GM13976 (cell line): Measurements from ENCODE around the gene CAPZB.

Experiments
- DNase-seq: peaks from one replicate; pipeline ENCODE4 v3.0.0; 2012; ENCODE audit warnings: low spot score
- CTCF ChIP-seq: IDR thresholded peaks from 2 replicates; pipeline ENCODE4 v1.5.1; 2012; ENCODE audit warnings: borderline replicate concordance, mild to moderate bottlenecking; ENCODE audit not compliant: insufficient read depth; ENCODE audit errors: extremely low read depth, missing control alignments, control extremely low read depth
- in situ Hi-C: fragments of 300-500 bp; cut with MboI; formaldehyde crosslinking; loops from one replicate; pipeline ENCODE4 v1.12.0; 2022; ENCODE audit warnings: low sequenced_read_pairs, mixed read lengths, inconsistent platforms; ENCODE audit not compliant: unreplicated experiment

Gene CAPZB

GRCh38 chr1:19357299-19357986, 127.9 kb downstream of the CAPZB start:
- DNase-seq: no peak
- no peak for TF ChIP-seq CTCF
- in situ Hi-C loops: no loop called here

- DNase-seq: no peak
- in situ Hi-C loops: no loop called here
- no peak for TF ChIP-seq CTCF
Measured at GRCh38 chr1:19356266-19356665, 129.1 kb downstream of the CAPZB start.

- in situ Hi-C loops: no loop called here
- DNase-seq: no peak
- no peak for TF ChIP-seq CTCF
Measured at GRCh38 chr1:19354531-19354981, 130.8 kb downstream of the CAPZB start.

GRCh38 chr1:19353596-19353995, 131.7 kb downstream of the CAPZB start:
- in situ Hi-C loops: no loop called here
- DNase-seq: no peak
- TF ChIP-seq CTCF: no peak

- DNase-seq: no peak
- in situ Hi-C loops: no loop called here
- no peak for TF ChIP-seq CTCF
Measured at GRCh38 chr1:19352839-19353238, 132.5 kb downstream of the CAPZB start.

GRCh38 chr1:19351873-19352272, 133.5 kb downstream of the CAPZB start:
- in situ Hi-C loops: no loop called here
- no peak for DNase-seq
- no peak for TF ChIP-seq CTCF

- in situ Hi-C loops: no loop called here
- TF ChIP-seq CTCF: no peak
- DNase-seq: no peak
Measured at GRCh38 chr1:19350566-19350965, 134.8 kb downstream of the CAPZB start.
